Activated CD4-positive, alpha-beta T cell treated with anti-CD3 and anti-CD28 coated beads, Interleukin-10, Interleukin-2, amounts not matched to agents 100 ng/mL and 50 ng/mL, durations not matched to agents 16 hours and 8 hours (primary cell): ENCODE data around the gene CIAO2A.
"Not testable (repeated sequence)": the region's sequence is repeated elsewhere in the genome, so short reads cannot be mapped to it uniquely, and the experiment has no call there.

ENCODE experiments used
- DNase-seq: peaks from one replicate; pipeline ENCODE4 v3.0.0-alpha.2; 2020

CIAO2A gene

GRCh38 chr15:64111679-64112050 is 18.0 kb upstream of the CIAO2A start:
- DNase-seq: no peak

GRCh38 chr15:64110950-64111678 is 17.5 kb upstream of the CIAO2A start:
- peak; percentile 55 for DNase-seq

- DNase-seq: not testable (repeated sequence)
Observed at GRCh38 chr15:64110108-64110701, 16.6 kb upstream of the CIAO2A start.

- DNase-seq: no peak
Observed at GRCh38 chr15:64107337-64107736, 13.7 kb upstream of the CIAO2A start.

GRCh38 chr15:64105113-64105704 is 11.6 kb upstream of the CIAO2A start:
- DNase-seq: no peak

- no peak for DNase-seq
Observed at GRCh38 chr15:64102497-64102896, 8.9 kb upstream of the CIAO2A start.

- DNase-seq: no peak
Observed at GRCh38 chr15:64100958-64101357, 7.3 kb upstream of the CIAO2A start.

- DNase-seq: no peak
Observed at GRCh38 chr15:64099379-64099778, 5.7 kb upstream of the CIAO2A start.

GRCh38 chr15:64096668-64097384 is 3.2 kb upstream of the CIAO2A start:
- DNase-seq: peak; percentile 34

- DNase-seq: peak; percentile 96
Observed at GRCh38 chr15:64095795-64096667, 2.4 kb upstream of the CIAO2A start, which contains the start of gene SNX1. SNX1 (plus strand) TSS chr15:64095982; CDS start chr15:64096014, 32 bp downstream.

- DNase-seq: no peak
Observed at GRCh38 chr15:64095431-64095794, 1.8 kb upstream of the CIAO2A start.

GRCh38 chr15:64092864-64093626 is 593 bp downstream of the CIAO2A start:
- DNase-seq: peak; percentile 66

GRCh38 chr15:64092075-64092820 is 1.4 kb downstream of the CIAO2A start:
- peak; percentile 43 for DNase-seq

GRCh38 chr15:64090527-64090926 is 3.1 kb downstream of the CIAO2A start:
- DNase-seq: no peak

GRCh38 chr15:64089543-64090280 is 3.9 kb downstream of the CIAO2A start:
- no peak for DNase-seq

GRCh38 chr15:64082757-64083156 is 10.9 kb downstream of the CIAO2A start:
- DNase-seq: no peak

- DNase-seq: not testable (repeated sequence)
Observed at GRCh38 chr15:64073496-64073895, 20.1 kb downstream of the CIAO2A start.

- no peak for DNase-seq
Observed at GRCh38 chr15:64072812-64073211, 20.8 kb downstream of the CIAO2A start.

GRCh38 chr15:64071931-64072765 is 21.5 kb downstream of the CIAO2A start:
- no peak for DNase-seq
